T-helper 1 cell treated with Interleukin-12 subunit alpha and Interleukin-12 subunit beta and Interleukin-4 antibody, amounts not matched to agents 30 μg/mL and 1 μg/mL, for 36 hours (primary cell): ENCODE data around the gene ADAMTS9.

ENCODE experiments used
- H3K27ac Mint-ChIP-seq: one replicate; pipeline ENCODE4 v1.8.0; 2021; ENCODE audit warnings: mild to moderate bottlenecking, mixed read lengths
- H3K27me3 Mint-ChIP-seq: one replicate; pipeline ENCODE4 v1.8.0; 2021; ENCODE audit warnings: low read depth, mixed read lengths
- H3K36me3 Mint-ChIP-seq: one replicate; pipeline ENCODE4 v1.8.0; 2021; ENCODE audit warnings: low read depth, mixed read lengths
- H3K4me1 Mint-ChIP-seq: one replicate; pipeline ENCODE4 v1.8.0; 2021; ENCODE audit warnings: low read depth, mixed read lengths
- H3K4me3 Mint-ChIP-seq: one replicate; pipeline ENCODE4 v1.8.0; 2021; ENCODE audit warnings: mild to moderate bottlenecking, moderate library complexity, mixed read lengths
- H3K9me3 Mint-ChIP-seq: one replicate; pipeline ENCODE4 v1.8.0; 2021; ENCODE audit warnings: mixed read lengths

The ADAMTS9 gene

GRCh38 chr3:64600246-64600950 lies 87.4 kb downstream of the ADAMTS9 start:
- no peaks in the 10 kb centered on the region for H3K4me1 Mint-ChIP-seq
- H3K4me3 Mint-ChIP-seq: no peak overlapping the region
- no peak overlapping the region for H3K27ac Mint-ChIP-seq
- H3K27me3 Mint-ChIP-seq: no peaks in the 10 kb centered on the region
- H3K9me3 Mint-ChIP-seq: no peaks in the 10 kb centered on the region
- no peaks in the 10 kb centered on the region for H3K36me3 Mint-ChIP-seq

- Mint-ChIP-seq H3K9me3 (no peaks in the 10 kb centered on the region), H3K27me3 (no peaks in the 10 kb centered on the region), H3K4me1 (no peaks in the 10 kb centered on the region), H3K4me3 (no peak overlapping the region), H3K27ac (no peak overlapping the region), H3K36me3 (no peaks in the 10 kb centered on the region)
Measured at GRCh38 chr3:64599651-64600050, 88.1 kb downstream of the ADAMTS9 start.

DNA sequence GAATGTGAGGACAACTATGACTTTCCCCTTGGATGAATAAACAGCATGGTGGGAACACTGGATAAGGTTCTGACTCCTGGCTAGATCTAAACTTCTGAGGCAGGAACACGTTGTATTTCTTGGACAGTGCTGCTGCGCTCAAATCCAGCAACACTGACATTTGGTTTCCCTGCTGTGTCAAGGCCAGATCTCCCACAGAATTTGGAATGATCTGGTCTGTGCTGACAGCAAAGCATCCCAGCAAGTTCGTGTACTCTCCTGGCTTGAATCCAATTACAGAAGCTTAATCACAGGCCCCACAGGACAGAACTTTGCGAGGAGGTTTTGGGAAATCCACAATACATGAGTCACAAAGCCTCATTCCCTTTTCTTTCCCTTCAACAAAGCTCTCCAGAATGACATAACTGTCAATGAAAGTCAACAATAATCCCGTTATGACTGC lies 92.5 kb downstream of the ADAMTS9 start:
- Mint-ChIP-seq H3K9me3 (no peaks in the 10 kb centered on the region), H3K27ac (no peak overlapping the region), H3K27me3 (no peaks in the 10 kb centered on the region), H3K4me3 (no peak overlapping the region), H3K4me1 (no peaks in the 10 kb centered on the region), H3K36me3 (no peaks in the 10 kb centered on the region)

GRCh38 chr3:64594134-64594533 lies 93.7 kb downstream of the ADAMTS9 start:
- Mint-ChIP-seq H3K4me1 (no peaks in the 10 kb centered on the region), H3K27me3 (no peaks in the 10 kb centered on the region), H3K9me3 (no peaks in the 10 kb centered on the region), H3K36me3 (no peaks in the 10 kb centered on the region), H3K27ac (no peak overlapping the region), H3K4me3 (no peak overlapping the region)

- Mint-ChIP-seq H3K4me1 (no peaks in the 10 kb centered on the region), H3K36me3 (no peaks in the 10 kb centered on the region), H3K27me3 (no peaks in the 10 kb centered on the region), H3K27ac (no peak overlapping the region), H3K9me3 (no peaks in the 10 kb centered on the region), H3K4me3 (no peak overlapping the region)
Measured at GRCh38 chr3:64593350-64593749, 94.5 kb downstream of the ADAMTS9 start.

DNA sequence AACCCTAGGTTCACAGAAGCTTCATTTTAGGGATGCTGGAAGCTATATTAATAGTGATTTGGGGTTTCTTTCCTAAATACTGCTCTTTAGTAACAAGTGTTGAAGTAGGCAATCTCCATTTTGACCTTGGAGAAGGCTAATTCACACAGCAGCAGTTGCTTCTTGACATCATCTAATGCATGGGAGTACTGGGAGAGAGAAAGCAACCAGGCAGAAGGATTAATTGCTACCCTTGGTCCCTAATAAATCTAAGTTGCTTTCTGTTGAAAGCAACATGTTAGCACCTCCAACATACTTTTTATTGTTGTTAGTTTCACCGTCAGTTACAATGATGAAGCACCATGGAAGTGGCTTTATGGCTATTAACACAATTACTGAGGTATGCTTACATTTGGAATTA lies 96.2 kb downstream of the ADAMTS9 start:
- H3K4me1 Mint-ChIP-seq: no peaks in the 10 kb centered on the region
- no peak overlapping the region for H3K27ac Mint-ChIP-seq
- H3K27me3 Mint-ChIP-seq: no peaks in the 10 kb centered on the region
- no peaks in the 10 kb centered on the region for H3K36me3 Mint-ChIP-seq
- H3K9me3 Mint-ChIP-seq: no peaks in the 10 kb centered on the region
- H3K4me3 Mint-ChIP-seq: no peak overlapping the region

DNA sequence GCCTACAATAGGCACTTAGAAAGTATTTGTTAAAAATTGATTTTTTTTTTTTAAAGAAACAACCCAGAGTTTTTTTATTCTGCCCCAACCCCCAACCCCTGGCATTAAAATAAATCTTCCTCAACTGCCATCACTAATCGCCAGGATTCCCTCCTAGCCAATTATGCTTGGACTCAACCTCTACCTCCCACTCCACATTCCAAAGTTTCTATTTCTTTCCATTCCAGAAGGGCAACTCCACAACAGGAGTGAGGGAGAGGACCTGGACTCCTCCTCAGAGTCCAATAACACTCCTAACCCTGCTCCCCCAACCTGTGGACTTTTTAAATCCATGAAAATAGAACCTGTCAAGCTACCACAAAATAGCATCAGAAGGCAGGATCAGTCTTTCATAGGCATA lies 99.4 kb downstream of the ADAMTS9 start:
- Mint-ChIP-seq H3K27me3 (no peaks in the 10 kb centered on the region), H3K36me3 (no peaks in the 10 kb centered on the region)

DNA sequence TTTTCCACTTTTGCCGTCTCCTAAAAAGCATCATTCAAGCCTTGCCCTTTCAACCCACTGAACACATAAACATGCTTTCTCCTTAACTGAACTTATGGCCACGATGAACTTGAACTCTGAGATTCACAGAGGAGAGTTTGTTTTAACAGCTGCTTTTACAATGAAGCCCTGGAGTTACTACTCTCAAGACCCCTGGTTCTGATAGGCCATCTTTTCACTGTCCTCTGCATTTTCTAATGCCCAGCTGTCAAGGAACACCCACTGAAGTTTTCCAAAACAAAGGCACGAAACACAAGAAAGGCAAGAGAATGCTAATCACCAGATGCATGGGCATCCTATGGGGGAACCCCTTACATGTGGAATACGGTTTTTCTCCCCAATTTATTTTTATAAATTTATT lies 100.8 kb downstream of the ADAMTS9 start:
- no peaks in the 10 kb centered on the region for H3K36me3 Mint-ChIP-seq
- H3K27ac Mint-ChIP-seq: no peak overlapping the region
- no peaks in the 10 kb centered on the region for H3K27me3 Mint-ChIP-seq
- no peak overlapping the region for H3K4me3 Mint-ChIP-seq
- H3K4me1 Mint-ChIP-seq: no peaks in the 10 kb centered on the region
- no peaks in the 10 kb centered on the region for H3K9me3 Mint-ChIP-seq

More for the DNA sequence above, 99.4 kb downstream of the ADAMTS9 start:
- no peak overlapping the region for H3K27ac Mint-ChIP-seq
- H3K9me3 Mint-ChIP-seq: no peaks in the 10 kb centered on the region
- H3K4me1 Mint-ChIP-seq: no peaks in the 10 kb centered on the region
- H3K4me3 Mint-ChIP-seq: no peak overlapping the region

DNA sequence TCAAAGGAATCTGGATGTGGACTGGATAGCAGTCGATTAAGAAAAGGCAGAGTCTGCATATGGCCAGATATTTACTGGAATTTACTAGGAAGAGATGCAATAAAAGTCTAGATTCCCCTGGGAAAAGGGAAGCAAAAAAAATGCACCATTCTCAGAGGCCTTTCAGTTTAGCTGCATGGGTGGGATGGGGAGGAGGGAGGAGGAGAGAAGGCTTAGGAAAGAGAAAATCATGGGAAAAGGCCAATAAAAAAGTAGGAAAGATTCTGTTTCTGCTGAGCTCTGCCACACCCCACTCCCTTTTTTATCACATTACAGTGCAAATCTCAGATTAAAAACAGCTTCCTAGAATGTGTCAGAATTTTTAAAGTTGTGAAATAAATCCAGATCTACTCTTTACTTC lies 103.6 kb downstream of the ADAMTS9 start:
- H3K27ac Mint-ChIP-seq: no peak overlapping the region
- no peaks in the 10 kb centered on the region for H3K36me3 Mint-ChIP-seq
- H3K4me3 Mint-ChIP-seq: no peak overlapping the region
- H3K9me3 Mint-ChIP-seq: no peaks in the 10 kb centered on the region
- H3K27me3 Mint-ChIP-seq: no peaks in the 10 kb centered on the region
- no peaks in the 10 kb centered on the region for H3K4me1 Mint-ChIP-seq

DNA sequence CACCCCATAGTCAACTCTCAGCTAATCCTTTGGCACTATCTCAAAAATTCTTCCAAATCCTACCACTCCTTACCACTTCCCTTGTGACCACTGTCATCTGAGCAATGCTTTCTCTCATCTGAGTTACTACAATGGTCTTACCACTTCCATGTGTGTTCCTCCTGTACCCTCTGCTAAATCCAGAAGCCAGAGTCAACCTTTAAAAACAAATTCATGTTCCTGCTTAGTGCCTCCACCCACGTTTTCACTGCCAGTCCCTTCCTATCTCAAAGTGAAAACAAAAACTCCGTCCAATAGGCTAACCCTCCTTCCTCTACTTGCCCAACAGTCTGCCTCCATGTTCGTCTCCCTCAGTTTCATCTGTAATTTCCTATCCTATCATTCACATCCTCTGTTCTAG lies 109.0 kb downstream of the ADAMTS9 start:
- H3K27ac Mint-ChIP-seq: no peak overlapping the region
- no peaks in the 10 kb centered on the region for H3K4me1 Mint-ChIP-seq
- H3K36me3 Mint-ChIP-seq: no peaks in the 10 kb centered on the region
- H3K4me3 Mint-ChIP-seq: no peak overlapping the region
- no peaks in the 10 kb centered on the region for H3K27me3 Mint-ChIP-seq
- H3K9me3 Mint-ChIP-seq: no peaks in the 10 kb centered on the region

DNA sequence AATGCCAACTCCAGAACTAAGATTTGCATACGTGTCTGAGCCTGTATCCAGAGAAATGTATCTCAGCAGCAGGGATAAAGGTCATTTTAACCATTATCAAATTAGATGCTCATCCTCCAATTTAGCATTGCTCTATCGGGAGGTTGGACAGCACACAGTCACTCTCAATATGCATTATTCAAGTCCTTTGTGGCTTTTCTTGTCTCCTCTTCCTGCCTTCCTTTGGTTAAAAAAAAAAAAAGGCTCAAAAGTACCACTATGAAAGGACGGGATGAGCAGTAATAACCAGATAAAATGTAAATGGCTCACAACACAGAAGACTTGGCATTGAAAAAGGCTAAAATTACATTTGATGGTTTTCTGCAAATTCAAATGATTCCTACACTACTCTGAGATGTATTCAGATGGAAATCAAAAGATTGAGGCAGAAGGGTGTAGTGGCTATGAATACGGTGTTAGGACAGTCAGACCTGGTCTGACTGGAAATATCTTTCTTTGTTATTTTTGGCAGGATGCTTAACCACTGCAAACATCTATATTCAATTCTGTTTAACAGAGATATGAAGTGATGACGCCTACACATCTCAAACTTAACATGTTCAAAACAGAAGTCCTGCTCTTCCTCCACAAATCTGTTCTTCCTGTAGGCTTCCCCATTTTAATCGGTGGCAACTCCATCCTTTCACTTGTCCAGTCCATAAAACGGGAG lies 109.6 kb downstream of the ADAMTS9 start:
- no peak overlapping the region for H3K4me3 Mint-ChIP-seq
- no peaks in the 10 kb centered on the region for H3K9me3 Mint-ChIP-seq
- no peak overlapping the region for H3K27ac Mint-ChIP-seq
- H3K27me3 Mint-ChIP-seq: no peaks in the 10 kb centered on the region
- no peaks in the 10 kb centered on the region for H3K4me1 Mint-ChIP-seq
- no peaks in the 10 kb centered on the region for H3K36me3 Mint-ChIP-seq

DNA sequence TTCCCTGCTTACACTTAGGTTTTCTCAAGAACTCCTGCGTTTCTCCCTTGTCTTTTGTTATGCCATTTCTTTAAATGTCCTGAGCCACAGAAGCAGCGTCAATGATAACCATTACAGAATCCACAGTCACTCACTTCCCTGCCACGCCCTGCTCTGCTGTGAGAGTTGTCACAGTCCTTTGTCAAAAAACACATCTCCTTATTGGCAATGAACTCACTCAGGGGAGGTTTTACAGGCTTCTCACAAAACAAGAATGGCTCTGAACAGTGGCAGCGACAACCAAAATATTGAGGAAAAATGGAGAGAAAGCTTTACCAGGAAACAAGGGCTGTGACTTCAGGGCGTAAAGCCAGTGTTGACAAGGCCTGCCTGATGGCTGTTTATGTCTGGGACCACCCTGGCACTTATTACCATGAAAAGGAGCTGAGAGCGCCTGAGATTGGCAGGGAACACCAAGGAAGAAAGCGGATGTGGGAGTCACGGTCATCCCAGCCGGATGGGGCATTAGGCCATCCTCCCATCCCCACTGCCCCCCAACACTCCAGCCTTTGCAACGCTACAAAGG lies 111.5 kb downstream of the ADAMTS9 start:
- Mint-ChIP-seq H3K4me3 (no peak overlapping the region), H3K9me3 (no peaks in the 10 kb centered on the region), H3K27me3 (no peaks in the 10 kb centered on the region), H3K4me1 (no peaks in the 10 kb centered on the region), H3K27ac (no peak overlapping the region), H3K36me3 (no peaks in the 10 kb centered on the region)

GRCh38 chr3:64575211-64575844 lies 112.5 kb downstream of the ADAMTS9 start:
- Mint-ChIP-seq H3K36me3 (no peaks in the 10 kb centered on the region), H3K27me3 (no peaks in the 10 kb centered on the region), H3K4me1 (no peaks in the 10 kb centered on the region), H3K4me3 (no peak overlapping the region), H3K9me3 (no peaks in the 10 kb centered on the region), H3K27ac (no peak overlapping the region)

DNA sequence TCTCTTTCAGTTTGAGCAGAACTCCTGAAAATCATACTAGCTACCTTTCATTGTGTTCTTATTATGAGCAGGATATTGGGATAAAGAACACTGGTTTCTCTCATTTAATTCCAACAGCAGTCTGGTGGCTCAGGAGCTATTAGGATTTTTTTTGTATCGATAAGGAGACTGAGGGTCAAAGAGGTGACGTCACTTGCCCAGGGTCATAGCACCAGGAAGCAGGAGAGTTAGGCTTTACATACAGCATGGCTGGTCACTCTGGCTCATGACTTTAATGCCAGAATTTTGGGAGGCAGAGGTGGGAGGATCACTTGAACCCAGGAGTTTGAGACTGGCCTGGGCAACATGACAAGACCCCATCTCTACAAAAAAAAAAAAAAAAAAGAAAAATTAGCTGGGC lies 113.6 kb downstream of the ADAMTS9 start:
- H3K27ac Mint-ChIP-seq: no peak overlapping the region
- no peaks in the 10 kb centered on the region for H3K9me3 Mint-ChIP-seq
- H3K36me3 Mint-ChIP-seq: no peaks in the 10 kb centered on the region
- no peak overlapping the region for H3K4me3 Mint-ChIP-seq
- no peaks in the 10 kb centered on the region for H3K27me3 Mint-ChIP-seq
- H3K4me1 Mint-ChIP-seq: no peaks in the 10 kb centered on the region

- H3K4me3 Mint-ChIP-seq: no peak overlapping the region
- H3K9me3 Mint-ChIP-seq: no peaks in the 10 kb centered on the region
- H3K27me3 Mint-ChIP-seq: no peaks in the 10 kb centered on the region
- no peaks in the 10 kb centered on the region for H3K4me1 Mint-ChIP-seq
- H3K27ac Mint-ChIP-seq: no peak overlapping the region
- no peaks in the 10 kb centered on the region for H3K36me3 Mint-ChIP-seq
Measured at GRCh38 chr3:64571982-64572381, 115.8 kb downstream of the ADAMTS9 start.
